Gastrocnemius medialis (tissue), 4 donors: ENCODE results near the gene TLL2.

ENCODE experiments used
- POLR2A ChIP-seq, 2 donors: fragments of 450-650 bp; IDR thresholded peaks; one replicate each; pipeline ENCODE4 v1.6.1; 2017; ENCODE audit warnings: antibody characterized with exemption in 2 of 2, mild to moderate bottlenecking in 2 of 2, moderate library complexity in 2 of 2
- TF ChIP-seq, protein P1 (sequence below), 5 experiments: fragments of 450-650 bp in 3 of 5; fragments of 200-600 bp in 2 of 5; sonication (generic) in 2 of 5; IDR thresholded peaks in 4 of 5; conservative IDR thresholded peaks in 1 of 5; 1 replicate in 4 of 5; 2 replicates in 1 of 5; pipeline ENCODE4 v1.5.1; 2016 to 2019; ENCODE audit warnings: antibody characterized with exemption in 5 of 5, mild to moderate bottlenecking in 3 of 5, moderate library complexity in 3 of 5

DNA sequence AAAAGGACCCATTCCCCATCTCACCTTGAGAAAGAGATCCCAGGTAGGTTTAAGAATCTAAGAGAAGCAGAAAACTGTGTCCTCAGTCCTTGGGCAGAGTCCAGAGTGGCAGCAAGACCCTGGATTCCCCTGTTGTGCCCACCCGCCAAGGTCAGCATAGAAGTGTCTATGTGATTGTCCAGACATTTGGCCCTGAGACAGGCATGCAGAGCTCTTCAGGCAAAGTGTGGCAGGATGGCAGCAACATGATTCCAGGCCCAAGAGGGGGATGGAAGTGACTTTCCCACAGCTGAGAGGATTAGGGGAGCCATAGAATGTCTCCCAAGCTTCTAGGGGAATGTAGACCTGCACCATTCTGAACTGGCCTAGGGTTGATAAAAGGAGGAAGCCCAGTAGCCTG is 115.8 kb downstream of the TLL2 start:
- TF ChIP-seq POLR2A (IDR thresholded peaks at IDR 0.05) = no peak
- TF ChIP-seq, protein P1, sequence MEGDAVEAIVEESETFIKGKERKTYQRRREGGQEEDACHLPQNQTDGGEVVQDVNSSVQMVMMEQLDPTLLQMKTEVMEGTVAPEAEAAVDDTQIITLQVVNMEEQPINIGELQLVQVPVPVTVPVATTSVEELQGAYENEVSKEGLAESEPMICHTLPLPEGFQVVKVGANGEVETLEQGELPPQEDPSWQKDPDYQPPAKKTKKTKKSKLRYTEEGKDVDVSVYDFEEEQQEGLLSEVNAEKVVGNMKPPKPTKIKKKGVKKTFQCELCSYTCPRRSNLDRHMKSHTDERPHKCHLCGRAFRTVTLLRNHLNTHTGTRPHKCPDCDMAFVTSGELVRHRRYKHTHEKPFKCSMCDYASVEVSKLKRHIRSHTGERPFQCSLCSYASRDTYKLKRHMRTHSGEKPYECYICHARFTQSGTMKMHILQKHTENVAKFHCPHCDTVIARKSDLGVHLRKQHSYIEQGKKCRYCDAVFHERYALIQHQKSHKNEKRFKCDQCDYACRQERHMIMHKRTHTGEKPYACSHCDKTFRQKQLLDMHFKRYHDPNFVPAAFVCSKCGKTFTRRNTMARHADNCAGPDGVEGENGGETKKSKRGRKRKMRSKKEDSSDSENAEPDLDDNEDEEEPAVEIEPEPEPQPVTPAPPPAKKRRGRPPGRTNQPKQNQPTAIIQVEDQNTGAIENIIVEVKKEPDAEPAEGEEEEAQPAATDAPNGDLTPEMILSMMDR (IDR thresholded peaks at IDR 0.05 in 4 of 5, conservative IDR thresholded peaks at IDR 0.05 in 1 of 5) = no peak
